ENCODE data around the gene KIAA0513.

The KIAA0513 gene

DNA sequence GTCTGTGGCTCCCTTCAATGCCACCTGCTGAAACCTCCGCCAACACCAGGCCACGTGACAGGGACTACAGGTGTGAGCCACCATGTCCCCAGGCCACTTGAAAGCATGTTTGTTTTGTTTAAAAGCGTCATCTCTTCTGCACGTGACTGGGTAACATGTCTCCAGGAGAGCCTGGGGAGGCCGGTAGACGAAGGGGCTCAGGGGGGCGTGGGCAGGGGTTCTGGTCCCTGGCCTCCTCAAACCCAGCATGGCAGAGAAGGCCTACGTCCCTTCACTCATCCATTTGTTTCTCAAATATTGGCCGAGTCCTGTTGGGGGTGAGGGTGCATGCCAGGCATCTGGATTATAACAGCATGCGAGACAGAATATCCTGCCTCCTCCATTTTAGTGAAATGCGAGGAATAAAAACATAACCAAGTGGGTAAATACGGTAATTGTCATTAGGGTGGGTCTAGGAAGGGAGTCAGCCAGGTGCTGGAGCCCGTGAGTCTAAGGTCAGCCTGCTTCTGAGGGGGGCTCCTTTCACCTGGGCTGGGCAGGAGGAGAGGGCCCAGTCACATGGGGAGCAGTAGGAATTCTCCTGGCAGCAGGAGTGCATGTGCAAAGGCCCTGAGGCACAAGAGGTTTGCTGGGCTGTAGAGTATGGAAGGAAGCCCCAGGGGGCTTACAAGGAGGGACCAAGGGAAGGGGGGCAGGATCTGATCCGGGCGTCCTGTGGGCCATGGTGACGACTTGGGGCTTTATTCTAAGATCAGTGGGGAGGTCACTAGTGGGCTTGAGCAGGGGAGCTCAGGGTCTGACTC is 111.4 kb downstream of the KIAA0513 start:
- H3K9me2 ChIP-seq (replicated peaks; ENCODE audit: insufficient read depth, low read length), result no peaks in the 10 kb centered on the region
- H3F3A ChIP-seq (ENCODE audit: insufficient read depth), result no peaks in the 10 kb centered on the region
- H3K9ac ChIP-seq (ENCODE audit: low read length), result no peak overlapping the region
- no peaks in the 10 kb centered on the region for H3K27me3 ChIP-seq (ENCODE audit: low read length)
- TF ChIP-seq EZH2phosphoT487 (conservative IDR thresholded peaks at IDR 0.05; ENCODE audit: low read length), result no peak
- TF ChIP-seq, protein P1, sequence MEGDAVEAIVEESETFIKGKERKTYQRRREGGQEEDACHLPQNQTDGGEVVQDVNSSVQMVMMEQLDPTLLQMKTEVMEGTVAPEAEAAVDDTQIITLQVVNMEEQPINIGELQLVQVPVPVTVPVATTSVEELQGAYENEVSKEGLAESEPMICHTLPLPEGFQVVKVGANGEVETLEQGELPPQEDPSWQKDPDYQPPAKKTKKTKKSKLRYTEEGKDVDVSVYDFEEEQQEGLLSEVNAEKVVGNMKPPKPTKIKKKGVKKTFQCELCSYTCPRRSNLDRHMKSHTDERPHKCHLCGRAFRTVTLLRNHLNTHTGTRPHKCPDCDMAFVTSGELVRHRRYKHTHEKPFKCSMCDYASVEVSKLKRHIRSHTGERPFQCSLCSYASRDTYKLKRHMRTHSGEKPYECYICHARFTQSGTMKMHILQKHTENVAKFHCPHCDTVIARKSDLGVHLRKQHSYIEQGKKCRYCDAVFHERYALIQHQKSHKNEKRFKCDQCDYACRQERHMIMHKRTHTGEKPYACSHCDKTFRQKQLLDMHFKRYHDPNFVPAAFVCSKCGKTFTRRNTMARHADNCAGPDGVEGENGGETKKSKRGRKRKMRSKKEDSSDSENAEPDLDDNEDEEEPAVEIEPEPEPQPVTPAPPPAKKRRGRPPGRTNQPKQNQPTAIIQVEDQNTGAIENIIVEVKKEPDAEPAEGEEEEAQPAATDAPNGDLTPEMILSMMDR (IDR thresholded peaks at IDR 0.05; ENCODE audit: insufficient read depth, low read length, poor library complexity, severe bottlenecking), result no peak
- no peaks in the 10 kb centered on the region for H3K79me2 ChIP-seq (ENCODE audit: insufficient read depth, low read length)
- no peaks in the 10 kb centered on the region for H3K9me3 ChIP-seq (ENCODE audit: insufficient read depth, low read length)
- H3K4me3 ChIP-seq (ENCODE audit: insufficient read depth, low read length, poor library complexity, severe bottlenecking), result no peak overlapping the region
- H3K36me3 ChIP-seq (ENCODE audit: low read length), result no peaks in the 10 kb centered on the region
- H2AFZ ChIP-seq (ENCODE audit: low read depth, low read length, severe bottlenecking), result no peak overlapping the region
- H3K4me2 ChIP-seq (ENCODE audit: low read depth, low read length, poor library complexity, severe bottlenecking), result no peak overlapping the region
- H3K27ac ChIP-seq (ENCODE audit: low read depth, low read length), result no peak overlapping the region
- H4K20me1 ChIP-seq (ENCODE audit: low read depth, low read length), result no peaks in the 10 kb centered on the region

- Histone ChIP-seq H3K4me3 (ENCODE audit: insufficient read depth, low read length, poor library complexity, severe bottlenecking) (no peak overlapping the region), H3F3A (ENCODE audit: insufficient read depth) (no peaks in the 10 kb centered on the region), H3K9ac (ENCODE audit: low read length) (no peak overlapping the region), H4K20me1 (ENCODE audit: low read depth, low read length) (no peaks in the 10 kb centered on the region), H3K79me2 (ENCODE audit: insufficient read depth, low read length) (no peaks in the 10 kb centered on the region), H3K4me2 (ENCODE audit: low read depth, low read length, poor library complexity, severe bottlenecking) (no peak overlapping the region), H3K27ac (ENCODE audit: low read depth, low read length) (no peak overlapping the region), H2AFZ (ENCODE audit: low read depth, low read length, severe bottlenecking) (no peak overlapping the region), H3K36me3 (ENCODE audit: low read length) (no peaks in the 10 kb centered on the region), H3K9me2 (replicated peaks; ENCODE audit: insufficient read depth, low read length) (no peaks in the 10 kb centered on the region), H3K27me3 (ENCODE audit: low read length) (no peaks in the 10 kb centered on the region), H3K9me3 (ENCODE audit: insufficient read depth, low read length) (no peaks in the 10 kb centered on the region)
- TF ChIP-seq, protein P1 (IDR thresholded peaks at IDR 0.05; ENCODE audit: insufficient read depth, low read length, poor library complexity, severe bottlenecking), result no peak
- no peak for TF ChIP-seq EZH2phosphoT487 (conservative IDR thresholded peaks at IDR 0.05; ENCODE audit: low read length)
Observed at GRCh38 chr16:85139881-85140339, 112.3 kb downstream of the KIAA0513 start.

GRCh38 chr16:85140455-85141012 is 112.9 kb downstream of the KIAA0513 start:
- Histone ChIP-seq H3K9me2 (replicated peaks; ENCODE audit: insufficient read depth, low read length) (no peaks in the 10 kb centered on the region), H3K9ac (ENCODE audit: low read length) (no peak overlapping the region), H3K36me3 (ENCODE audit: low read length) (no peaks in the 10 kb centered on the region), H3K27me3 (ENCODE audit: low read length) (no peaks in the 10 kb centered on the region), H4K20me1 (ENCODE audit: low read depth, low read length) (no peaks in the 10 kb centered on the region), H3F3A (ENCODE audit: insufficient read depth) (no peaks in the 10 kb centered on the region), H3K27ac (ENCODE audit: low read depth, low read length) (no peak overlapping the region), H3K4me2 (ENCODE audit: low read depth, low read length, poor library complexity, severe bottlenecking) (no peak overlapping the region), H3K4me3 (ENCODE audit: insufficient read depth, low read length, poor library complexity, severe bottlenecking) (no peak overlapping the region), H2AFZ (ENCODE audit: low read depth, low read length, severe bottlenecking) (no peak overlapping the region), H3K9me3 (ENCODE audit: insufficient read depth, low read length) (no peaks in the 10 kb centered on the region), H3K79me2 (ENCODE audit: insufficient read depth, low read length) (no peaks in the 10 kb centered on the region)
- TF ChIP-seq EZH2phosphoT487 (conservative IDR thresholded peaks at IDR 0.05; ENCODE audit: low read length), result no peak
- TF ChIP-seq, protein P1 (IDR thresholded peaks at IDR 0.05; ENCODE audit: insufficient read depth, low read length, poor library complexity, severe bottlenecking), result no peak
